ENCODE measurements around the gene USP40.
A peak's percentile ranks its signal among the peaks of the same experiment; 100 is the strongest.

USP40 gene

GRCh38 chr2:233458031-233458610, 108.5 kb downstream of the USP40 start:
- DNase-seq = no peak

- no peak for DNase-seq
Measured at GRCh38 chr2:233457356-233457755, 109.2 kb downstream of the USP40 start.

- DNase-seq = no peak
Measured at GRCh38 chr2:233456934-233457333, 109.6 kb downstream of the USP40 start.

GRCh38 chr2:233456111-233456510, 110.5 kb downstream of the USP40 start:
- no peak for DNase-seq

GRCh38 chr2:233455491-233455890, 111.1 kb downstream of the USP40 start:
- no peak for DNase-seq

- DNase-seq = no peak
Measured at GRCh38 chr2:233455006-233455405, 111.6 kb downstream of the USP40 start.

- no peak for DNase-seq
Measured at GRCh38 chr2:233453916-233454315, 112.7 kb downstream of the USP40 start.

- no peak for DNase-seq
Measured at GRCh38 chr2:233453111-233453915, 113.3 kb downstream of the USP40 start.

- DNase-seq = no peak
Measured at GRCh38 chr2:233451950-233452349, 114.6 kb downstream of the USP40 start.

GRCh38 chr2:233450864-233451575, 115.6 kb downstream of the USP40 start:
- DNase-seq = no peak

- DNase-seq = no peak
Measured at GRCh38 chr2:233449921-233450863, 116.4 kb downstream of the USP40 start.

GRCh38 chr2:233449081-233449901, 117.3 kb downstream of the USP40 start:
- DNase-seq = peak; percentile 14

- DNase-seq = no peak
Measured at GRCh38 chr2:233448575-233448974, 118.0 kb downstream of the USP40 start.

GRCh38 chr2:233448220-233448559, 118.4 kb downstream of the USP40 start:
- no peak for DNase-seq

- no peak for DNase-seq
Measured at GRCh38 chr2:233447506-233448219, 118.9 kb downstream of the USP40 start.

GRCh38 chr2:233446606-233447305, 119.8 kb downstream of the USP40 start:
- no peak for DNase-seq

GRCh38 chr2:233446121-233446520, 120.5 kb downstream of the USP40 start:
- no peak for DNase-seq

GRCh38 chr2:233445152-233445830, 121.3 kb downstream of the USP40 start:
- no peak for DNase-seq

GRCh38 chr2:233444501-233444900, 122.1 kb downstream of the USP40 start:
- no peak for DNase-seq

All from NCI-H510A (cell line).